Measurements from ENCODE around the gene YDJC. TPM values are rescaled to one million over a fixed set of nuclear protein-coding genes. Genes with fewer than 3 reads are reported as not detected.
"Not testable (repeated sequence)": the region's sequence is repeated elsewhere in the genome, so short reads cannot be mapped to it uniquely, and the experiment has no call there.

The YDJC gene
- total RNA-seq, 4 donors from 2014 or later = 28.6 to 34.6 (median 30.9) TPM

GRCh38 chr22:21641789-21642583, 12.2 kb upstream of the YDJC start, which contains the start of gene SDF2L1:
Gene SDF2L1 (plus strand): TSS chr22:21642302. CDS start chr22:21642337, 35 bp downstream.
- Histone ChIP-seq H3K4me1 (peaks cover 18% of the 10 kb centered on the region), H3K27me3 (no peaks in the 10 kb centered on the region), H3K36me3 (peaks cover 6% of the 10 kb centered on the region), H3K4me3 (peak within 1 kb of the TSS; percentile 59), H3K27ac (peak within 1 kb of the TSS; percentile 28), H3K9me3 (no peaks in the 10 kb centered on the region)
- TF ChIP-seq CTCF (IDR thresholded peaks at IDR 0.05) = peak in 1 of 2 donors; percentile 43
- TF ChIP-seq POLR2AphosphoS5 (IDR thresholded peaks at IDR 0.05) = no peak
- no peak for TF ChIP-seq EP300 (IDR thresholded peaks at IDR 0.05)
- peak in 1 of 2 donors; percentile 28 for TF ChIP-seq POLR2A (IDR thresholded peaks at IDR 0.05)
- 4% methylated on average over 20 of the region's 76 CpGs for WGBS
- DNase-seq (ENCODE audit: low spot score in 2 of 2) = peak; percentile 99

GRCh38 chr22:21641417-21641788, 11.6 kb upstream of the YDJC start:
- 11% methylated on average over 9 of the region's 9 CpGs for WGBS
- DNase-seq (ENCODE audit: low spot score in 2 of 2) = no peak
- no peak overlapping the region for H3K27ac ChIP-seq

GRCh38 chr22:21640810-21641209, 11.0 kb upstream of the YDJC start:
- no peak overlapping the region for H3K27ac ChIP-seq
- 87% methylated on average over 5 of the region's 5 CpGs for WGBS
- no peaks in the 10 kb centered on the region for H3K9me3 ChIP-seq
- TF ChIP-seq CTCF (IDR thresholded peaks at IDR 0.05) (no peak), EP300 (IDR thresholded peaks at IDR 0.05) (no peak), POLR2A (IDR thresholded peaks at IDR 0.05) (no peak), POLR2AphosphoS5 (IDR thresholded peaks at IDR 0.05) (no peak)
- H3K27me3 ChIP-seq = no peaks in the 10 kb centered on the region
- peaks cover 6% of the 10 kb centered on the region for H3K36me3 ChIP-seq
- H3K4me1 ChIP-seq = peaks cover 18% of the 10 kb centered on the region
- H3K4me3 ChIP-seq = no peak overlapping the region
- no peak for DNase-seq (ENCODE audit: low spot score in 2 of 2)

More at GRCh38 chr22:21641417-21641788, 11.6 kb upstream of the YDJC start:
- H3K4me1 ChIP-seq = peaks cover 18% of the 10 kb centered on the region
- TF ChIP-seq EP300 (IDR thresholded peaks at IDR 0.05) (no peak), CTCF (IDR thresholded peaks at IDR 0.05) (no peak), POLR2A (IDR thresholded peaks at IDR 0.05) (no peak), POLR2AphosphoS5 (IDR thresholded peaks at IDR 0.05) (no peak)
- H3K9me3 ChIP-seq = no peaks in the 10 kb centered on the region
- H3K36me3 ChIP-seq = peaks cover 6% of the 10 kb centered on the region
- no peaks in the 10 kb centered on the region for H3K27me3 ChIP-seq
- peak overlapping the region; percentile 59 for H3K4me3 ChIP-seq

DNA sequence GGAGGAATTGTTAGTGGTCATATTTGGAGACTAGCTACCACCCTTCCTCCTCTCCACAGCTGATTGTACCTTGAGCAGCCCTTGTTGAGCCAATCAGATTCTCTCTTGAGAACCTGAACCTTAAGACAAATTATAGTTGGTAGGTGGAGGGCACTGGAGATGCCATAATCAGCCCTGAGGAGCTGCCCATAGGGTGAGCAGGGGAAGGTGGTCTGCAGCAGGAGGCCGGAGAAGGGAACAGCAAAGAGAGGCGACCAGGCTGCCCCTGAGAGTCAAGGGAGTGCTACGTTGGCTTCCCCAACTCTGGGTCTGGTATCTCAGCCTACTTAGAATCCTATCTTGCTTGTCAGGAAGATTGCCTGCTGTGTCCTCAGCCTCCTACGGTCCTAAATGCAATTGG, 9.5 kb upstream of the YDJC start:
- no peaks in the 10 kb centered on the region for H3K27me3 ChIP-seq
- H3K27ac ChIP-seq = no peak overlapping the region
- peaks cover 18% of the 10 kb centered on the region for H3K4me1 ChIP-seq
- H3K9me3 ChIP-seq = no peaks in the 10 kb centered on the region
- 82% methylated on average over 4 of the region's 4 CpGs for WGBS
- H3K4me3 ChIP-seq = no peak overlapping the region
- no peaks in the 10 kb centered on the region for H3K36me3 ChIP-seq
- no peak for TF ChIP-seq EP300 (IDR thresholded peaks at IDR 0.05)
- no peak for TF ChIP-seq POLR2A (IDR thresholded peaks at IDR 0.05)
- no peak for TF ChIP-seq POLR2AphosphoS5 (IDR thresholded peaks at IDR 0.05)
- no peak for TF ChIP-seq CTCF (IDR thresholded peaks at IDR 0.05)
- no peak for DNase-seq (ENCODE audit: low spot score in 2 of 2)

- not testable (repeated sequence) for DNase-seq (ENCODE audit: low spot score in 2 of 2); H3K27ac ChIP-seq; H3K4me1 ChIP-seq; H3K27me3 ChIP-seq; H3K4me3 ChIP-seq; H3K36me3 ChIP-seq; H3K9me3 ChIP-seq
- WGBS = 88% methylated on average over 2 of the region's 2 CpGs
These were observed 7.6 kb upstream of the YDJC start for GRCh38 chr22:21637450-21637849.

Data from suprapubic skin (tissue), 4 donors.